RKO (cell line): ENCODE measurements around the gene RHOBTB1.
"Not testable (repeated sequence)": the region's sequence is repeated elsewhere in the genome, so short reads cannot be mapped to it uniquely, and the experiment has no call there.

Experiments used
- DNase-seq: peaks from one replicate; pipeline ENCODE4 v3.0.0-alpha.2; 2016; ENCODE audit warnings: low spot score

Gene RHOBTB1, protein sequence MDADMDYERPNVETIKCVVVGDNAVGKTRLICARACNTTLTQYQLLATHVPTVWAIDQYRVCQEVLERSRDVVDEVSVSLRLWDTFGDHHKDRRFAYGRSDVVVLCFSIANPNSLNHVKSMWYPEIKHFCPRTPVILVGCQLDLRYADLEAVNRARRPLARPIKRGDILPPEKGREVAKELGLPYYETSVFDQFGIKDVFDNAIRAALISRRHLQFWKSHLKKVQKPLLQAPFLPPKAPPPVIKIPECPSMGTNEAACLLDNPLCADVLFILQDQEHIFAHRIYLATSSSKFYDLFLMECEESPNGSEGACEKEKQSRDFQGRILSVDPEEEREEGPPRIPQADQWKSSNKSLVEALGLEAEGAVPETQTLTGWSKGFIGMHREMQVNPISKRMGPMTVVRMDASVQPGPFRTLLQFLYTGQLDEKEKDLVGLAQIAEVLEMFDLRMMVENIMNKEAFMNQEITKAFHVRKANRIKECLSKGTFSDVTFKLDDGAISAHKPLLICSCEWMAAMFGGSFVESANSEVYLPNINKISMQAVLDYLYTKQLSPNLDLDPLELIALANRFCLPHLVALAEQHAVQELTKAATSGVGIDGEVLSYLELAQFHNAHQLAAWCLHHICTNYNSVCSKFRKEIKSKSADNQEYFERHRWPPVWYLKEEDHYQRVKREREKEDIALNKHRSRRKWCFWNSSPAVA

GRCh38 chr10:60944058-60944909 lies at the start of gene RHOBTB1:
Gene RHOBTB1, minus strand, starts transcription at chr10:60944185. Its CDS starts 32,643 bp downstream, at chr10:60911542.
- DNase-seq, result peak; percentile 65

GRCh38 chr10:60992636-60993035 lies 48.7 kb upstream of the RHOBTB1 start:
- no peak for DNase-seq

DNA sequence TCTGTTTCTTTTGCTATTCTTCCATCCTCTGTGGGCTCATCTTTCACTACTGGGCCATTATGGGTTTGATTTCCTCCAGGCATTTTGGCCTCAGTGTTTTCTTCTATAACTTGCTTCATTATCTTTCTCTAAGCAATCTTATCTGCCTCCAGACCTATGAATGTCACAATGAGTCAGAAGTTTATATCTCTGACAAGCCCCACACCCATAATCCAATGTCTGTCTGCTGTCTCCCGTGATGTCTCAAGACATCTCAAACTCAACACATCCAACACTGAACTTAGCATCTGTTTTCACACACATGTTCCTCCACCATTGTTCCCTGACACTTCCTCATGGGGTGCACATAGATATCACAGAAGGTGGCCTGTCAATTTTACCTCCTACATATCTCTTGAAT lies 46.7 kb upstream of the RHOBTB1 start:
- no peak for DNase-seq

- no peak for DNase-seq
Observed at GRCh38 chr10:60989400-60989876, 45.5 kb upstream of the RHOBTB1 start.

GRCh38 chr10:60986791-60987190 lies 42.8 kb upstream of the RHOBTB1 start:
- DNase-seq, result no peak

GRCh38 chr10:60985951-60986350 lies 42.0 kb upstream of the RHOBTB1 start:
- DNase-seq, result no peak

- DNase-seq, result no peak
Observed at GRCh38 chr10:60980997-60981396, 37.0 kb upstream of the RHOBTB1 start.

- DNase-seq, result no peak
Observed at GRCh38 chr10:60979667-60980104, 35.7 kb upstream of the RHOBTB1 start.

GRCh38 chr10:60978287-60979115 lies 34.5 kb upstream of the RHOBTB1 start:
- DNase-seq, result peak; percentile 55

GRCh38 chr10:60977161-60978122 lies 33.5 kb upstream of the RHOBTB1 start:
- DNase-seq, result no peak

DNA sequence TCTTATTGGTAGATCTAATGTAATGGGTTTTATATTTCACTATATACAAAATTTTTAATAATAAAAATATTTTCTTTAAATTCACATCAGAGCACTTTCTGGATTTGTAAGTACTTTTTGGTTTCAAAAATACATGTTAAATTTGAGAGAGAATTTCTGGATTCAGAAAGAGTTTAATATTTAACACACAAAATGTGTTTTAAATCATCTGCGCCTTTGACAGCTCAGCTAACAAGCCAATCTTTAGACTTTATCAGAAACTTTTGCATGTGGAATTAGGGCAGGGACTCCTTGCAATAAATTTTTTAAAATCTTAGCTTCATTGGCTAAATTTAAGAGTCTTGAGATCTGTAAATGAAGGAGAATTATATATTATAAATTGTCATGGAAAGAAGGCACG lies 32.7 kb upstream of the RHOBTB1 start:
- no peak for DNase-seq

- DNase-seq, result no peak
Observed at GRCh38 chr10:60975716-60976115, 31.7 kb upstream of the RHOBTB1 start.

DNA sequence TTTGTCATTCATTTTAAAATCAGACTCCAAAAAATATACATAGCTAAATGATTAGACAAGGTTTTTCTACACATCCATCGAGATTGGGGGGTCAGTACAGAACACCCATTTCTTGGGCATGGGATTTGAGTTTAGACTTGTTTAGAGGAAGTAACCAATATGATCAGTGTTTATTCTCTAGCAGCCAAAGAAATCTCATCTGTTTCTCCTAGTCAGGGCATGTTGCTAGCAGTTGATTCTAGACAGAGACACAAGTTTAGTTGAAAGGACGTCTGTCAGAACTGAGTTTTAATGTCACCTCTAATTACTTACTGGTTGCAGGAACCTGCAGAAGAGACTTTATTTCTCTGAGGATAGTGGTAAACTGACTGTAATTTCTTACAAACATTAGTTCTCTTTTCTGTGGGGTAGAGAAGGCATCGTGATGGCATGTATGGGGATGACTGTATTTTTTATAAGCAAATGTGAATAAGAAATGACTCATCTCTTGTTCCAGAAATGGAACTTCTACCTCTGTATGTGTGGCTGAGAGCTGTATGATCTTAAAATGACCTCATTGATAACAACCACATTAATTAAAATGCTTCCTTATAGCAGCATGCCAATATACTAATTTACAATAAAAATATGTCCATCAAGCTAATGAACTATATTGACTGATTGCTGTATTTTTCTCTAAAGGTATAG lies 30.6 kb upstream of the RHOBTB1 start:
- DNase-seq, result peak; percentile 41

GRCh38 chr10:60973086-60973485 lies 29.1 kb upstream of the RHOBTB1 start:
- no peak for DNase-seq

DNA sequence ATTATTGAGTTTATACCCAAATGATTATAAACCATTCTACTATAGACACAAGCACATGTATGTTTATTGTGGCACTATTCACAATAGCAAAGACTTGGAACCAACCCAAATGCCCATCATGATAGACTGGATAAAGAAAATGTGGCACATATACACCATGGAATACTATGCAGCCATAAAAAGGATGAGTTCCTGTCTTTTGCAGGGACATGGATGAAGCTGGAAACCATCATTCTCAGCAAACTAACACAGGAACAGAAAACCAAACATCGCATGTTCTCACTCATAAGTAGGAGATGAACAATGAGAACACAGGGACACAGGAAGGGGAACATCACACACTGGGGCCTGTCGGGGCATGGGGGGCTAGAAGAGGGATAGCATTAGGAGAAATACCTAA lies 28.2 kb upstream of the RHOBTB1 start:
- not testable (repeated sequence) for DNase-seq

- no peak for DNase-seq
Observed at GRCh38 chr10:60970526-60970925, 26.5 kb upstream of the RHOBTB1 start.

DNA sequence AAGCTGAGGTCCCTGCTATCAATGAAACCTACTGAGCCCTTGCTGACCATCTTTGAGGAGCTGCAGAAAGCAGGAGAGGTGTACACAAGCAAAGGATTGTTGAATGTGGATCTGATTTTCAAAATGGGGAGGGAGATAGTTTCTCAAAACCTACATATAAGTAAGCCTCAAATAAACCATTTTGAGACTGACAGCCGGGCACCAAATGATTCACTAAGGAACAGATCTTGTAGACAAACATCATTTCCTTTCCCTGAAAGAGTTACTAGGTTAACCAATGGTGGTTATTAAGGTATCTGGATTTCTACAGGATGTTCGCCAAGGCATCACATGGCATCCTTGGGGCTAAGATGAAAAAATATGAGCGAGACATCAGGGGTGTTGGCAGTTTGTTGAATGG lies 24.5 kb upstream of the RHOBTB1 start:
- DNase-seq, result no peak

- DNase-seq, result no peak
Observed at GRCh38 chr10:60967854-60968484, 24.0 kb upstream of the RHOBTB1 start.

DNA sequence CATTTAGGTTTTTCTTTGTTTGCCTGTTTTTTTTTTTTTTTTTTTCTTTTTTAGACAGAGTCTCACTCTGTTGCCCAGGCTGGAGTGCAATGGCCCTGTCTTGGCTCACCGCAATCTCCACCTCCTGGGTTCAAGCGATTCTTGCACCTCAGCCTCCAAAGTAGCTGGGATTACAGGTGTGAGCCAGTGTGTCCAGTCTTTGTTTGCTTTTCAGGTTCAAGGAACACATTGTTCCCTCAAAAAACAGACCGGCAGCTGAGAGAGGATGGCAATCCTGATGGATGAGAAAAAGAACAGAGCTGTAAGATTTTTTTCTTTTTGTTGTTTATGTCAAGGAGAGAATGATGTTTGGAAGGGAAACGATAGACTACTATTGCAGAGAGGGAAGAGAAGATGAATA lies 23.3 kb upstream of the RHOBTB1 start:
- no peak for DNase-seq
